ENCODE results near the gene MAFG.

Gene MAFG

GRCh38 chr17:81934850-81935708, 7.5 kb upstream of the MAFG start:
- TF ChIP-seq RAD21 (IDR thresholded peaks at IDR 0.05; ENCODE audit: low read depth) (no peak), NFIC (IDR thresholded peaks at IDR 0.05) (no peak), CEBPB (IDR thresholded peaks at IDR 0.05) (no peak), TAF1 (IDR thresholded peaks at IDR 0.05; ENCODE audit: low read depth) (no peak)
- TF ChIP-seq, protein P1, sequence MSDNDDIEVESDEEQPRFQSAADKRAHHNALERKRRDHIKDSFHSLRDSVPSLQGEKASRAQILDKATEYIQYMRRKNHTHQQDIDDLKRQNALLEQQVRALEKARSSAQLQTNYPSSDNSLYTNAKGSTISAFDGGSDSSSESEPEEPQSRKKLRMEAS (IDR thresholded peaks at IDR 0.05) = no peak

DNA sequence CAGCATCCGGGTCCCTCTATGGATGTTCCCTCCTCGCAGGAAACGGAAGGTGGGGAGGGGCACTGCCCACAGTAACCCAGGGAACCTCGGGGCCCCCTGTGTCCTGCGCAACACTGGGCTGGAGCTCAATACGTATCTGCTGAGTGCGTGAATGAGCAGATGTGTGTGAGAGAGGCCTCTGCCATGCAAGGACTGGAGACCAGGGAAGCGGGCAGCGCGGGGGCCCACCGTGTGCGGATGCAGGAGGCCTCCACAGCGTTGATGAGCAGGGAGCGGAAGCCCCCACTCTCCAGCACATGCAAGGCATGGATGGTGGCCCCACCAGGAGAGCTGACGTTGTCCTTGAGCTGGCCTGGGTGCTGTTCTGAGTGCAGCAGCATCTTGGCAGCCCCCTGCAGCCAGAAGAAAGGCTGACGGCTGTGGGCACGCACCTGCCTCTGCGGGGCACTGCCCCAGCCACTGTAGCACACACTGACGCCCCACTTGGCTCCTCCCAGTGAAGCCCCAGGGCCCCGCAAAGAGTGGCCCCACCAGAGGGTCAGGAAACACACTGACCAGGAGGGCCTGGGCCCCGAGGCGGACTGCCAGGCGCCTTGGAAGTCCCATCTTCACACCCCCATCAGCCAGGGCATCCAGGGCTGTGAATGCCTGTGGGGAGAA, 6.7 kb upstream of the MAFG start:
- TF ChIP-seq TCF12 (IDR thresholded peaks at IDR 0.05; ENCODE audit: low read depth) (no peak), ZBTB7A (IDR thresholded peaks at IDR 0.05; ENCODE audit: low read depth) (no peak), TAF1 (IDR thresholded peaks at IDR 0.05; ENCODE audit: low read depth) (no peak), NFIC (IDR thresholded peaks at IDR 0.05) (no peak), EP300 (IDR thresholded peaks at IDR 0.05; ENCODE audit: borderline replicate concordance) (no peak), CREB1 (IDR thresholded peaks at IDR 0.05; ENCODE audit: low read depth) (no peak), FOXM1 (IDR thresholded peaks at IDR 0.05; ENCODE audit: borderline replicate concordance, low read depth) (no peak), EGR1 (IDR thresholded peaks at IDR 0.05) (no peak), TEAD4 (IDR thresholded peaks at IDR 0.05) (no peak), CEBPB (IDR thresholded peaks at IDR 0.05) (no peak), YY1 (IDR thresholded peaks at IDR 0.05; ENCODE audit: low read depth) (no peak), RAD21 (IDR thresholded peaks at IDR 0.05; ENCODE audit: low read depth) (no peak)
- TF ChIP-seq, protein P2, sequence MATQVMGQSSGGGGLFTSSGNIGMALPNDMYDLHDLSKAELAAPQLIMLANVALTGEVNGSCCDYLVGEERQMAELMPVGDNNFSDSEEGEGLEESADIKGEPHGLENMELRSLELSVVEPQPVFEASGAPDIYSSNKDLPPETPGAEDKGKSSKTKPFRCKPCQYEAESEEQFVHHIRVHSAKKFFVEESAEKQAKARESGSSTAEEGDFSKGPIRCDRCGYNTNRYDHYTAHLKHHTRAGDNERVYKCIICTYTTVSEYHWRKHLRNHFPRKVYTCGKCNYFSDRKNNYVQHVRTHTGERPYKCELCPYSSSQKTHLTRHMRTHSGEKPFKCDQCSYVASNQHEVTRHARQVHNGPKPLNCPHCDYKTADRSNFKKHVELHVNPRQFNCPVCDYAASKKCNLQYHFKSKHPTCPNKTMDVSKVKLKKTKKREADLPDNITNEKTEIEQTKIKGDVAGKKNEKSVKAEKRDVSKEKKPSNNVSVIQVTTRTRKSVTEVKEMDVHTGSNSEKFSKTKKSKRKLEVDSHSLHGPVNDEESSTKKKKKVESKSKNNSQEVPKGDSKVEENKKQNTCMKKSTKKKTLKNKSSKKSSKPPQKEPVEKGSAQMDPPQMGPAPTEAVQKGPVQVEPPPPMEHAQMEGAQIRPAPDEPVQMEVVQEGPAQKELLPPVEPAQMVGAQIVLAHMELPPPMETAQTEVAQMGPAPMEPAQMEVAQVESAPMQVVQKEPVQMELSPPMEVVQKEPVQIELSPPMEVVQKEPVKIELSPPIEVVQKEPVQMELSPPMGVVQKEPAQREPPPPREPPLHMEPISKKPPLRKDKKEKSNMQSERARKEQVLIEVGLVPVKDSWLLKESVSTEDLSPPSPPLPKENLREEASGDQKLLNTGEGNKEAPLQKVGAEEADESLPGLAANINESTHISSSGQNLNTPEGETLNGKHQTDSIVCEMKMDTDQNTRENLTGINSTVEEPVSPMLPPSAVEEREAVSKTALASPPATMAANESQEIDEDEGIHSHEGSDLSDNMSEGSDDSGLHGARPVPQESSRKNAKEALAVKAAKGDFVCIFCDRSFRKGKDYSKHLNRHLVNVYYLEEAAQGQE (IDR thresholded peaks at IDR 0.05; ENCODE audit: low read depth) = no peak
- TF ChIP-seq, protein P1 (IDR thresholded peaks at IDR 0.05) = no peak
- TF ChIP-seq, protein P3, sequence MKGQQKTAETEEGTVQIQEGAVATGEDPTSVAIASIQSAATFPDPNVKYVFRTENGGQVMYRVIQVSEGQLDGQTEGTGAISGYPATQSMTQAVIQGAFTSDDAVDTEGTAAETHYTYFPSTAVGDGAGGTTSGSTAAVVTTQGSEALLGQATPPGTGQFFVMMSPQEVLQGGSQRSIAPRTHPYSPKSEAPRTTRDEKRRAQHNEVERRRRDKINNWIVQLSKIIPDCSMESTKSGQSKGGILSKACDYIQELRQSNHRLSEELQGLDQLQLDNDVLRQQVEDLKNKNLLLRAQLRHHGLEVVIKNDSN (IDR thresholded peaks at IDR 0.05) = no peak

DNA sequence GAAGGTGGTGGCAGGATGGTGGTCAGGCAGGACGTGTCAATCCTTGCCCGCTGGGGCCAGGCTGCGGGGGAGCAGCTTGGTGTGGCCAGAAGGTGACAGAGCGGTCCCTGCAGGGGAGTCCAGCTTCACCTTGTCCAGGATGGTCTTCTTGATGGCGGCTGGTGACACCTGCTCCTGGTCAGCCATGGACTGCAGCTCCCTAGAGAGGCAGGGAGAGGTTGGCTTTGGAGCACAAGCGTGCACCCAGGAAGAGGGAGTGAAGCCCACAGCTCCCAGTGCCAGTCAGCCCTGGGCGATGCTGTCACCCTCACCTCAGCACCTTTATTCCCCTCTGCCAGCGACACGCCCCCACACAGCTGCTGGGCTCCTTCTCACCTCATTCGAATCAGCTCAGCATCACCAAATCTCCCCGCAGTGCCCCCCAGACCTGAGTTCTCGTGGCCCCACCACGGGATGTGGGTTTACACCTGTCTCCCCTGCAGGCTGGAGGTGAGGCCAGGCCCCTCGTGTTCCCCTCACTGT, 5.7 kb upstream of the MAFG start:
- TF ChIP-seq CEBPB (IDR thresholded peaks at IDR 0.05) = no peak
- TF ChIP-seq NFIC (IDR thresholded peaks at IDR 0.05) = no peak
- TF ChIP-seq EGR1 (IDR thresholded peaks at IDR 0.05) = no peak
- no peak for TF ChIP-seq EP300 (IDR thresholded peaks at IDR 0.05; ENCODE audit: borderline replicate concordance)
- TF ChIP-seq TEAD4 (IDR thresholded peaks at IDR 0.05) = no peak
- TF ChIP-seq ZBTB7A (IDR thresholded peaks at IDR 0.05; ENCODE audit: low read depth) = no peak
- no peak for TF ChIP-seq YY1 (IDR thresholded peaks at IDR 0.05; ENCODE audit: low read depth)
- TF ChIP-seq, protein P2 (IDR thresholded peaks at IDR 0.05; ENCODE audit: low read depth) = no peak
- TF ChIP-seq, protein P3 (IDR thresholded peaks at IDR 0.05) = no peak
- TF ChIP-seq CREB1 (IDR thresholded peaks at IDR 0.05; ENCODE audit: low read depth) = no peak
- TF ChIP-seq RAD21 (IDR thresholded peaks at IDR 0.05; ENCODE audit: low read depth) = no peak
- TF ChIP-seq TAF1 (IDR thresholded peaks at IDR 0.05; ENCODE audit: low read depth) = no peak
- TF ChIP-seq, protein P1 (IDR thresholded peaks at IDR 0.05) = no peak
- no peak for TF ChIP-seq FOXM1 (IDR thresholded peaks at IDR 0.05; ENCODE audit: borderline replicate concordance, low read depth)
- no peak for TF ChIP-seq TCF12 (IDR thresholded peaks at IDR 0.05; ENCODE audit: low read depth)

DNA sequence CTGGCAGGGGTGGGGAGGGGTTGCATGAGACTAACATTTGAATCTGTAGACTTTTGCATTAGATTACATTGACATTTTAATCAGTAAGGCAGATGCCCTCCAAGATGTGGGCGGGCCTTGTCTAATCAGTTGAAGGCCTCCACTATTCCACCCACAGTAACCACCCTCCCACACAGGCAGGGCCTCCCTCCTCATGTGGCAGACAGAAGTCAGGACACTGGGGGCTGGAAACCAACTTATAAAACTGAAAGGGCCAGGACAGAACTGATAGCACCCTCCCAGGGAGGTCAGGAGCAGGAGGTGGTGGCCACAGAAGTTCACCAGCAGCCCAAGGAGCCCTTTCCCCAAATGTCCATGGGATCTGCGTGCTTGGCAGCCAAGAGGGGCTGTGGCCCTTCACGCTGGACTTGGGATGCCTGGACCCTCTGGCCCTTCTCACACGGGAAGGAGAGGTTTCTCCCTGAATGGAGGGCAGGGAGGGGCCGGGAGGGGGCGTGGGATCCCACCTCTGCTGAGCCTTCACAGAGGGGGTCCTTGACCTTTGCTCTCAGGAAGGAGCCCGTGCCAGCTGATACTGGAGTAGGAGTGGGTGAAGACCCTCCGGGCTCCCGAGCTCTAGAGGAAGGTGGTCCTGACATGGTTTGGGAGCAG, 4.9 kb upstream of the MAFG start:
- TF ChIP-seq CREB1 (IDR thresholded peaks at IDR 0.05; ENCODE audit: low read depth) = no peak
- TF ChIP-seq, protein P2 (IDR thresholded peaks at IDR 0.05; ENCODE audit: low read depth) = no peak
- TF ChIP-seq EGR1 (IDR thresholded peaks at IDR 0.05) = no peak

All from Ishikawa (cell line).